ENCODE data around the gene UPK3A.

UPK3A gene

DNA sequence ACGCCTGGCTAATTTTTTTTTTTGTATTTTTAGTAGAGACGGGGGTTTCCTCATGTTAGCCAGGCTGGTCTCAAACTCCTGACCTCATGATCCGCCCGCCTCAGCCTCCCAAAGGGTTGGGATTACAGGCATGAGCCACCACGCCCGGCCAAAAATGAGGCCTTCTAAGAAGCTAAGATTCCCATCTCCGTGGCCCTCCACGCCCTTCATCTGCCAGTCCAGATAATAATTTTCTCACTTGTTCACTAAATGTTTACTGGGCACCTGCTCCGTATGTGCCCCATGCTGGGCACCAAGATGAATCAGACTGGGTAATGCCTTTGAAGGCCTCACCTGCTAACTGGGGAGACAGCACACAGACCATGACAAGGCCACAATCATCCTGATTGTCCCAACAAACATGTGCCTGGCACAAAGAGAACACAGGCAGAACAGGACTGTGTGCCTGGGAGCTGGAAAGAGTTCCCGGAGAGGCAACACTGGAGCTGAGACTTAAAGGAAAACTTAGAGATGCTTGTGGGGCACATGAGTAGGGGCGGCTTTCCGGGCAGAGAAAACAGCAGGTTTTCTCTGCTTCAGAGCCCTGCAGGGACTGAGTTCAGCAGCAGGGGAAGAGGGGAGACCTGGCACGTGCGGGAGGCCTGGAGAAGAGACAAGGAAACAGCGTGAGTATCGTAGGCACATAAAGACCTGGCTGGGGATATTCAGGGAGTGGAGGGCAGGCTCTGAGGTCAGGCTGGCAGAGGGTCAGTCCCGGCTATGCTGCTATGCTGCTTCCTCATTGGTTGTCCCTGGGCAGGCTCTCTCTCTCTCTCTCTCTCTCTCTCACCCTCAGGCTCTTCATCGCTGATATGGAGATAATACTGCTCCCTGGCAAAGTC lies 46.4 kb upstream of the UPK3A start:
- H3K4me1 ChIP-seq (ENCODE audit: control insufficient read depth in 1 of 2, insufficient read depth in 1 of 2, low read depth in 1 of 2, low read length in 1 of 2): peaks cover 72 to 85% of the 10 kb centered on the region in 2 experiments
- no peak for TF ChIP-seq CTCF (IDR thresholded peaks at IDR 0.05)
- no peak overlapping the region for H3K4me3 ChIP-seq (ENCODE audit: low read depth in 1 of 2, low read length in 1 of 2)
- H3K27me3 ChIP-seq: no peaks in the 10 kb centered on the region
- peak overlapping the region; percentile 73 for H3K27ac ChIP-seq
- H3K9me3 ChIP-seq: no peaks in the 10 kb centered on the region
- peaks cover 10% of the 10 kb centered on the region for H3K36me3 ChIP-seq

DNA sequence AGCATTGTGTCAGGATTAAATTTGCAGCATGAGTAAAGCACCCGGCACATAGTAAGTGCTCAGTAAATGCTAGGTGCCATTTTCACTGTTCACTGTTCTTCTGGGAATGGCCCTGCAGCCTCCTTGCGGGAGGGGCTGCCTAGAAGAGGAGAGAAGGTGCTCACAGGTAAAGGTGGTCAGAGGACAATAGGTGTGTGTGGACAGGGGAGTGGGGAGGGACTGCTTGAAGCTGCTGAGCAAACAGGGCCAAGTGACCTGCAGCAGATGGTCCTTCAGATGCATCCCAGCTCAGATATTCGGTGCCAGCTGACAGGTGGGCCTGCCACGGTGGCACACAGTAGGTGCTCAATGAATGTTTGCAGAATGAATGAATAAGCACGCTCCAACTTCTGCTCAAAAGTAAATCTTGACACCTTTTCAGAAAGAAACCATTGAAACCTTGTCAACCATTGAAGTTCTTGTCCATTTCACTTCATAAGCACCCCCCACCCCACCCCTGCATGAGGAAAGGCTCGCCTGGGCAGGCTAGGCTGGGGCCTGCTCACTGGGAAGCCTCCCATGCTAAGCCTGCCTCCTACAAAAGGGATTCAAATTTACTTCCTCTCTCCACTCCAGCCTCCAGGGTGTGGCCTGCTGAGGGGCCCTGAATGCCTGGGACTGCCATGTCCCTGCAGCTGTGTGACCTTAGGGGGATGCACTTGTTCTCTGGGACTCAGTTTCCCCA lies 45.6 kb upstream of the UPK3A start:
- Histone ChIP-seq H3K4me1 (ENCODE audit: control insufficient read depth in 1 of 2, insufficient read depth in 1 of 2, low read depth in 1 of 2, low read length in 1 of 2) (peaks cover 70 to 78% of the 10 kb centered on the region in 2 experiments), H3K27ac (peak overlapping the region; percentile 73), H3K9me3 (no peaks in the 10 kb centered on the region), H3K36me3 (peaks cover 10% of the 10 kb centered on the region), H3K4me3 (ENCODE audit: low read depth in 1 of 2, low read length in 1 of 2) (peak overlapping the region; percentile 63 to 71), H3K27me3 (no peaks in the 10 kb centered on the region)
- no peak for TF ChIP-seq CTCF (IDR thresholded peaks at IDR 0.05)

DNA sequence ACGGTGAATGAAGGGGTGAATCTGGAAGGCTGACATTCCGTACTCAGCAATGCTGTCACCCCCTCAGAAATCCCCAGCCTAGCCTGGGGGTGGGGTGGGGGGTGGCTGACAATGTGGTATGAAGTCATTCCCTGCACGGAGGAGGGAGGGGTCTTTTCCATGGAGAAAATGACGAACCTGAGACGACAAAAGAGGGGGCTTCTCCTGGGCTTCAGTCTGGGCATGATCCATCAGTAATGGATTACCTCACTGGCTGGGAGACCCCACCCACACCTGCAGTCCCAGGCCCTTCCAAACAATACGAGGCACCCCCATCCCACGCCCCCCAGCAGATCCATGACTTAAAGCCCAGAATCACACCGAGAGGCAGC lies 45.1 kb upstream of the UPK3A start:
- Histone ChIP-seq H3K27ac (peak overlapping the region; percentile 73), H3K4me1 (ENCODE audit: control insufficient read depth in 1 of 2, insufficient read depth in 1 of 2, low read depth in 1 of 2, low read length in 1 of 2) (peaks cover 70 to 78% of the 10 kb centered on the region in 2 experiments), H3K36me3 (peaks cover 10% of the 10 kb centered on the region), H3K9me3 (no peaks in the 10 kb centered on the region), H3K4me3 (ENCODE audit: low read depth in 1 of 2, low read length in 1 of 2) (peak overlapping the region; percentile 63 to 71), H3K27me3 (no peaks in the 10 kb centered on the region)
- no peak for TF ChIP-seq CTCF (IDR thresholded peaks at IDR 0.05)

- Histone ChIP-seq H3K4me3 (ENCODE audit: low read depth in 1 of 2, low read length in 1 of 2) (peak overlapping the region; percentile 63 to 71), H3K27me3 (no peaks in the 10 kb centered on the region), H3K36me3 (peaks cover 10% of the 10 kb centered on the region), H3K9me3 (no peaks in the 10 kb centered on the region), H3K4me1 (ENCODE audit: control insufficient read depth in 1 of 2, insufficient read depth in 1 of 2, low read depth in 1 of 2, low read length in 1 of 2) (peaks cover 70 to 78% of the 10 kb centered on the region in 2 experiments), H3K27ac (peak overlapping the region; percentile 73)
- no peak for TF ChIP-seq CTCF (IDR thresholded peaks at IDR 0.05)
Observed at GRCh38 chr22:45240104-45240809, 44.5 kb upstream of the UPK3A start.

GRCh38 chr22:45240810-45241631 lies 43.7 kb upstream of the UPK3A start, which contains the start of gene KIAA0930:
TSS of gene KIAA0930 (minus strand) at chr22:45240894. CDS start at chr22:45240703, 191 bp downstream.
- Histone ChIP-seq H3K4me1 (ENCODE audit: control insufficient read depth in 1 of 2, insufficient read depth in 1 of 2, low read depth in 1 of 2, low read length in 1 of 2) (peaks cover 66 to 77% of the 10 kb centered on the region in 2 experiments), H3K27ac (peak within 1 kb of the TSS; percentile 73), H3K4me3 (ENCODE audit: low read depth in 1 of 2, low read length in 1 of 2) (peak within 1 kb of the TSS; percentile 63 to 71), H3K36me3 (peaks cover 10% of the 10 kb centered on the region), H3K9me3 (no peaks in the 10 kb centered on the region), H3K27me3 (no peaks in the 10 kb centered on the region)
- no peak for TF ChIP-seq CTCF (IDR thresholded peaks at IDR 0.05)
